Heart left ventricle (tissue), 16 donors: Measurements from ENCODE around the gene TBC1D3B. TPM values are rescaled to one million over a fixed set of nuclear protein-coding genes. Genes with fewer than 3 reads are reported as not detected.
A peak's percentile ranks its signal among the peaks of the same experiment; 100 is the strongest.

ENCODE experiments used
- ATAC-seq, 4 donors: fragments of 200-7000 bp; cut with Tn5 transposase; one replicate each; pipeline ENCODE4 v1.9.1; 2020 to 2022; ENCODE audit warnings: moderate library complexity in 4 of 4, mild to moderate bottlenecking in 3 of 4, moderate number of reproducible peaks in 1 of 4
- DNase-seq, 5 donors: peaks; one replicate each; pipeline ENCODE4 v3.0.0-alpha.2; 2020
- H3K27ac ChIP-seq, 12 donors: fragments of 200-600 bp; sonication (generic) in 4 of 12; one replicate each; pipeline versions ENCODE4 v1.5.0 to v1.8.0; 2016 to 2022; ENCODE audit warnings: mild to moderate bottlenecking in 2 of 12
- H3K27me3 ChIP-seq, 9 donors: fragments of 200-600 bp; sonication (generic) in 2 of 9; one replicate each; pipeline versions ENCODE4 v1.5.1 to v1.8.0; 2016 to 2022; ENCODE audit warnings: mild to moderate bottlenecking in 3 of 9
- H3K36me3 ChIP-seq, 9 donors: fragments of 200-600 bp; sonication (generic) in 2 of 9; one replicate each; pipeline versions ENCODE4 v1.5.0 to v1.8.0; 2018 to 2022; ENCODE audit warnings: mild to moderate bottlenecking in 2 of 9
- H3K4me1 ChIP-seq, 12 donors: fragments of 200-600 bp; sonication (generic) in 4 of 12; one replicate each; pipeline versions ENCODE4 v1.5.0 to v1.8.0; 2016 to 2022; ENCODE audit warnings: mild to moderate bottlenecking in 3 of 12
- H3K4me3 ChIP-seq, 12 donors: fragments of 200-600 bp; sonication (generic) in 4 of 12; one replicate each; pipeline versions ENCODE4 v1.5.0 to v1.8.0; 2017 to 2022; ENCODE audit warnings: mild to moderate bottlenecking in 9 of 12, moderate library complexity in 4 of 12
- H3K9me3 ChIP-seq, 12 donors: fragments of 200-600 bp; sonication (generic) in 4 of 12; one replicate each; pipeline versions ENCODE4 v1.5.0 to v1.8.0; 2016 to 2022; ENCODE audit warnings: mild to moderate bottlenecking in 1 of 12
- POLR2A ChIP-seq, 2 donors: fragments of 450-650 bp; IDR thresholded peaks; one replicate each; pipeline ENCODE4 v1.6.1; 2017; ENCODE audit warnings: antibody characterized with exemption in 2 of 2, mild to moderate bottlenecking in 2 of 2, moderate library complexity in 2 of 2
- WGBS, 4 donors: extraction: QIAGEN DNeasy Blood & Tissue Kit in 2 of 4; methylation state at CpG; one replicate each; pipeline versions ENCODE4 v1.1.5 to v1.1.7; 2013 to 2018; 5-methylcytosine and 5-hydroxymethylcytosine counted together
- intact Hi-C, 10 donors: fragments of 100-400 bp; cut with DNase I; formaldehyde crosslinking; loops; one replicate each; pipeline versions ENCODE4 v1.11.1 to v1.14.2; 2022
- polyA plus RNA-seq, 2 donors: library from polyadenylated mRNA; stranded (reverse); fragments of 200-250 nt; gene quantifications; one replicate each; pipeline ENCODE4 v1.2.3, GENCODE V29; 2013
- total RNA-seq, 9 donors: library from RNA; depleted of rRNA in 2 of 9; stranded (reverse); fragments of >200 nt in 2 of 9; fragmentation: NEBNext Ultra II Directional in 3 of 9; extraction: Animal tissue kit (Norgen Biotek cat#: 25700) in 3 of 9; gene quantifications; one replicate each; pipeline versions ENCODE4 v1.1.0 to v1.2.4, GENCODE V29; 2016 to 2023
- TF ChIP-seq, protein P1 (sequence below), 12 donors: fragments of 200-600 bp; sonication (generic) in 4 of 12; IDR thresholded peaks; one replicate each; pipeline versions ENCODE4 v1.5.0 to v1.8.0; 2018 to 2022; ENCODE audit warnings: antibody characterized with exemption in 12 of 12, mild to moderate bottlenecking in 5 of 12
- donor health status: ischemic (EF 13 %, LVEDD 7.1; RV severe dilation, severe dysfunction).
- donor health status: healthy with polysubstance abuse.
- donor health status: DM: no; HTN: yes; CAD: no.
- donor health status: DM: no; HTN: no; CAD: no.
- donor health status: ischemic (EF 25% LVEDD 6.9; RV normal size, moderate dysfunction).
- donor health status: ischemic (EF 25% LVEDD 5.7; RV mildly dilated, moderate dysfunction).
- donor health status: healthy.
- donor health status: DM: yes; HTN: yes; CAD: no.
- donor health status: ischemic (EF 35%, LVEDD 5.7; RV mildly dilated, moderate dysfunction).
- donor health status: nonischemic (EF 11% LVEDD 7.7; RV severe dilation, severe dysfunction).
- donor health status: DM: yes; HTN: yes; CAD: no.
- donor health status: PGD.
- donor health status: ischemic (EF 29% LVEDD 5.4; RV normal size, mild dysfunction).
- donor health status: nonischemic (EF 23%, LVEDD 6.1; RV moderate dilation, normal function).

Gene TBC1D3B
- total and polyA plus RNA-seq, 11 donors: 0.62 to 3.3 (median 1.4) TPM; not detected in 1

DNA sequence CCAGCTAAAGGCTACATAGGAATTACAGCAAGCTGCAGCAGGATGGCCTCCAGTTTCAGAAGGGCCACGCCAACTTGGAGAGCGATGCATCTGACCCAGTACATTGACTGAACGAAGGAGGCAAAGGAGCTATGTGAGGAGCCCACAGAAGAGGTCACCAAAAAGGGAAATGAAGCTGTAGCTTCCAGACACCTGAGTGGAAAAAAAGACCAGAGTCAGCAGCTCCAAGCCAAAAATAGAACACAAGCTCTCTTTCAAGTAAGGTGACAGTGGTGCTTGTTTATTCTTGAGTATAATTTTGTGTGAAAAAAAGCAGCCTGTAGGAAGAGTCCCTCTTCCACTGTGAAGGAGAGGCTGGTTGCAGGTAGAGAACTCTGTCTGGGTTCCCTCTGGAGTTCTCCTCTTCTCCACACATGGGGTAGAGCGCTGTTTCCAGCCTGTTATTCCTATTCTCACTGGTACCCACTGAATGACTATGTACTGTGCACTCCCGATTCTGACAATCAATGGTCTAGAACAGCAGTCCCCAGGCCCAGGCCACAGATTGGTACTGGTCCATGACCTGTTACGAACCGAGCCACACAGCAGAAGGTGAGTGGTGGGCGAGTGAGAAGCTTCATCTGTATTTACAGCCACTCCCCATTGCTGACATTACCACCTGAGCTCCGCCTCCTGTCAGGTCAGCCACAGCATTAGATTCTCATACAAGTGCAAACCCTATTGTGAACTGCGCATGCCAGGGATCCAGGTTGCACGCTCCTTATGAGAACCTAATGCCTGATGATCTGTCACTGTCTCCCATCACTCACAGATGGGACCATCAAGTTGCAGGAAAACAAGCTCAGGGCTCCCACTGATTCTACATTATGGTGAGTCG, 57.7 kb downstream of the TBC1D3B start:
- H3K27me3 ChIP-seq: peaks cover 0 to 4% (median 0%) of the 10 kb centered on the region in 9 donors
- ATAC-seq (peak in 1 of 4 donors; percentile 14), DNase-seq (no peak)
- no peaks in the 10 kb centered on the region for H3K36me3 ChIP-seq
- no peaks in the 10 kb centered on the region for H3K4me1 ChIP-seq
- TF ChIP-seq, protein P1, sequence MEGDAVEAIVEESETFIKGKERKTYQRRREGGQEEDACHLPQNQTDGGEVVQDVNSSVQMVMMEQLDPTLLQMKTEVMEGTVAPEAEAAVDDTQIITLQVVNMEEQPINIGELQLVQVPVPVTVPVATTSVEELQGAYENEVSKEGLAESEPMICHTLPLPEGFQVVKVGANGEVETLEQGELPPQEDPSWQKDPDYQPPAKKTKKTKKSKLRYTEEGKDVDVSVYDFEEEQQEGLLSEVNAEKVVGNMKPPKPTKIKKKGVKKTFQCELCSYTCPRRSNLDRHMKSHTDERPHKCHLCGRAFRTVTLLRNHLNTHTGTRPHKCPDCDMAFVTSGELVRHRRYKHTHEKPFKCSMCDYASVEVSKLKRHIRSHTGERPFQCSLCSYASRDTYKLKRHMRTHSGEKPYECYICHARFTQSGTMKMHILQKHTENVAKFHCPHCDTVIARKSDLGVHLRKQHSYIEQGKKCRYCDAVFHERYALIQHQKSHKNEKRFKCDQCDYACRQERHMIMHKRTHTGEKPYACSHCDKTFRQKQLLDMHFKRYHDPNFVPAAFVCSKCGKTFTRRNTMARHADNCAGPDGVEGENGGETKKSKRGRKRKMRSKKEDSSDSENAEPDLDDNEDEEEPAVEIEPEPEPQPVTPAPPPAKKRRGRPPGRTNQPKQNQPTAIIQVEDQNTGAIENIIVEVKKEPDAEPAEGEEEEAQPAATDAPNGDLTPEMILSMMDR (IDR thresholded peaks at IDR 0.05): no peak
- no peak for TF ChIP-seq POLR2A (IDR thresholded peaks at IDR 0.05)
- no peak overlapping the region for H3K27ac ChIP-seq
- peaks cover 0 to 3% (median 0%) of the 10 kb centered on the region in 12 donors for H3K9me3 ChIP-seq
- WGBS, 4 donors: 84 to 92% (median 90%) methylated on average over 12 of the region's 12 CpGs
- no peak overlapping the region for H3K4me3 ChIP-seq
- intact Hi-C loops: no loop called here

DNA sequence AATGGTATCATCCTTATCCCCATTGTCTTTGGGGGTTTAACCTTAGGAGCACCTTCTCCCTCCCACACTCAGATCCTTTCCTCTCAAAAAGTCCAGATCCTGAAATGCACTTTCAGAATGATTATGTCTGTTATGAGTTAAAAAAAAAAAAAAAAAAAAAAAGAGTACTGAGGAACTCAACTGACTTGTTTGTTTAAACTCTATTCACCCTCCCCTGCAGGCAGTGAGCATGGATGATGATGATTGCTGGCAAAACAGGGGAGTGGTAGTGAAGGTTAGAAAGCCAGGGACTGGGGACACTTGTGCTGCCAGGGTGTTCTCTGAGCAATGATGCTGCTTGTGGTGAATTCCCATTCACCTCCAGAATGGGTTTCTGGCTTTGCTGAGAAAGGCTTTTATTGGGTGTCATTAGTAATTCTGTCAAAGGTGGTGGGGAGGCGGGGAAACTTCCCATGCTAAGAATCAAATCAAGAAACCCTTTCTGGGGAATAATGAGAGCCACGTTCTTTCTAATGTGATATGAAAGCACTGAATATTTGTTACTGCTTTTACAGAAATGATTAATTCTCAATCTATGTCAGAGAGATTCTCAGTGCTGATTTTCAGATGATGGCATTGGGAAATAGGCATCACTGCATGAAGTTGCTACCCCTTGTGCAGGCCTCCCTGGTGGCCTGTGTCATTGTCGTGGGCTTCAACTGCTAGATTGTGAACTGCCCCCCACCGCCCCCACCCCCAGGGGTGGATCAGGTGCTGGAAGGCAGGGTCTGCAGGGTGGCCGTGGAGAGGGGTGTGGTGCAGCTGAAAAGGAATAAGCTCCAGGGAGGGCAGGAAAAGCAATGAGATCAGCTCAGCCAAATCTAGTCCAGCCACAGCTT, 58.7 kb downstream of the TBC1D3B start:
- Histone ChIP-seq H3K9me3 (peaks cover 0 to 3% (median 0%) of the 10 kb centered on the region in 12 donors), H3K27me3 (peaks cover 0 to 4% (median 0%) of the 10 kb centered on the region in 9 donors), H3K27ac (no peak overlapping the region), H3K36me3 (no peaks in the 10 kb centered on the region), H3K4me3 (no peak overlapping the region), H3K4me1 (no peaks in the 10 kb centered on the region)
- ATAC-seq (no peak), DNase-seq (no peak)
- TF ChIP-seq, protein P1 (IDR thresholded peaks at IDR 0.05): no peak
- TF ChIP-seq POLR2A (IDR thresholded peaks at IDR 0.05): no peak
- intact Hi-C loops: no loop called here
- WGBS, 4 donors: 38 to 55% (median 49%) methylated on average over 4 to 5 of the region's 5 CpGs

Other genes with a start within 250 kb of the TBC1D3B start
- under 1 TPM in 1 of 9 donors, not detected in 8; 0.48 TPM for gene RDM1, start 245.9 kb downstream of the TBC1D3B start, total RNA-seq
- gene RDM1, start 245.9 kb downstream of the TBC1D3B start, polyA plus RNA-seq: not detected
- gene LYZL6, start 232.9 kb downstream of the TBC1D3B start, total RNA-seq: not detected
- gene LYZL6, start 232.9 kb downstream of the TBC1D3B start, polyA plus RNA-seq: not detected
- gene CCL16, start 195.1 kb downstream of the TBC1D3B start, total RNA-seq: under 1 TPM in 1 of 9 donors, not detected in 8; 0.19 TPM
- gene CCL16, start 195.1 kb downstream of the TBC1D3B start, polyA plus RNA-seq: not detected
- 10 to 100 TPM in 2 of 9 donors, 1 to 10 TPM in 6, under 1 TPM in 1; 0.69 to 19.1 (median 3.2) TPM for gene CCL14, start 189.9 kb downstream of the TBC1D3B start, total RNA-seq
- gene CCL14, start 189.9 kb downstream of the TBC1D3B start, polyA plus RNA-seq: 10 to 100 TPM; 15.5 to 31.5 TPM
- gene CCL15, start 175.1 kb downstream of the TBC1D3B start, total RNA-seq: not detected
- gene CCL15, start 175.1 kb downstream of the TBC1D3B start, polyA plus RNA-seq: not detected
- gene CCL23, start 158.7 kb downstream of the TBC1D3B start, total RNA-seq: 1 to 10 TPM in 1 of 9 donors, not detected in 8; 5.2 TPM
- under 1 TPM in 1 of 2 donors, not detected in 1; 0.42 TPM for gene CCL23, start 158.7 kb downstream of the TBC1D3B start, polyA plus RNA-seq
- gene CCL18, start 112.4 kb downstream of the TBC1D3B start, total RNA-seq: 10 to 100 TPM in 2 of 9 donors, 1 to 10 TPM in 5, under 1 TPM in 2; 0.40 to 31.9 (median 4.1) TPM
- gene CCL18, start 112.4 kb downstream of the TBC1D3B start, polyA plus RNA-seq: under 1 TPM; 0.30 to 0.53 TPM
- 10 to 100 TPM in 1 of 9 donors, 1 to 10 TPM in 1, under 1 TPM in 4, not detected in 3; 0.21 to 22.5 (median 0.65) TPM for gene CCL3, start 86.5 kb downstream of the TBC1D3B start, total RNA-seq
- under 1 TPM; 0.30 to 0.61 TPM for gene CCL3, start 86.5 kb downstream of the TBC1D3B start, polyA plus RNA-seq
- 10 to 100 TPM in 2 of 9 donors, 1 to 10 TPM in 2, under 1 TPM in 2, not detected in 3; 0.29 to 23.9 (median 1.5) TPM for gene CCL4, start 72.8 kb downstream of the TBC1D3B start, total RNA-seq
- 1 to 10 TPM in 1 of 2 donors, under 1 TPM in 1; 0.72 to 1.2 TPM for gene CCL4, start 72.8 kb downstream of the TBC1D3B start, polyA plus RNA-seq
- gene CCL3L1, start 20.1 kb upstream of the TBC1D3B start, total RNA-seq: 1 to 10 TPM in 2 of 9 donors, under 1 TPM in 2, not detected in 5; 0.54 to 2.3 (median 0.94) TPM
- under 1 TPM in 1 of 2 donors, not detected in 1; 0.12 TPM for gene CCL3L1, start 20.1 kb upstream of the TBC1D3B start, polyA plus RNA-seq
- 1 to 10 TPM in 2 of 9 donors, not detected in 7; 4.5 to 6.8 TPM for gene CCL4L2, start 34.4 kb upstream of the TBC1D3B start, total RNA-seq
- under 1 TPM in 1 of 2 donors, not detected in 1; 0.18 TPM for gene CCL4L2, start 34.4 kb upstream of the TBC1D3B start, polyA plus RNA-seq
- gene TBC1D3I, start 87.9 kb upstream of the TBC1D3B start, total RNA-seq: under 1 TPM in 2 of 9 donors, not detected in 7; 0.26 to 0.63 TPM
- not detected for gene TBC1D3I, start 87.9 kb upstream of the TBC1D3B start, polyA plus RNA-seq
- gene TBC1D3G, start 147.2 kb upstream of the TBC1D3B start, total RNA-seq: not detected
- 1 to 10 TPM in 1 of 2 donors, not detected in 1; 3.2 TPM for gene TBC1D3G, start 147.2 kb upstream of the TBC1D3B start, polyA plus RNA-seq
- gene TBC1D3H, start 211.8 kb upstream of the TBC1D3B start, total RNA-seq: 1 to 10 TPM in 1 of 9 donors, not detected in 8; 1.1 TPM
- gene TBC1D3H, start 211.8 kb upstream of the TBC1D3B start, polyA plus RNA-seq: not detected